ENCODE results near the gene PXDN.
"Not testable (repeated sequence)": the region's sequence is repeated elsewhere in the genome, so short reads cannot be mapped to it uniquely, and the experiment has no call there.

DNA sequence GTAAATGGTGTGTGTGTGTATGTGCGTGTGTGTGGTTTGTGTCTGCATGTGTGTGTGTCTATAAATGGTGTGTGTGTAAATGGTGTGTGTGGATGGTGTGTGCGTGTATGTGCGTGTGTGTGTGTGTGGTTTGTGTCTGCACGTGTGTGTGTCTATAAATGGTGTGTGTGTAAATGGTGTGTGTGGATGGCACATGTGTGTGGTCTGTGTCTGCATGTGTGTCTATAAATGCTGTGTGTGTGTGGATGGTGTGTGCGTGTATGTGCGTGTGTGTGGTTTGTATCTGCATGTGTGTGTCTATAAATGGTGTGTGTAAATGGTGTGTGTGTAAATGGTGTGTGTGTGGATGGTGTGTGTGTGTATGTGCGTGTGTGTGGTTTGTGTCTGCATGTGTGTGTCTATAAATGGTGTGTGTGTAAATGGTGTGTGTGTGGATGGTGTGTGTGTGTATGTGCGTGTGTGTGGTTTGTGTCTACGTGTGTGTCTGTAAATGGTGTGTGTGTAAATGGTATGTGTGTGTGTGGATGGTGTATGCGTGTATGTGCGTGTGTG, 64.8 kb downstream of the PXDN start:
- TF ChIP-seq EZH2 (IDR thresholded peaks at IDR 0.05); POLR2AphosphoS5 (IDR thresholded peaks at IDR 0.05; ENCODE audit: borderline replicate concordance, low read depth, low read length): not testable (repeated sequence)
